Activated CD4-positive, alpha-beta T cell treated with anti-CD3 and anti-CD28 coated beads for 36 hours (primary cell): ENCODE measurements around the gene SASH1. TPM values are rescaled to one million over a fixed set of nuclear protein-coding genes. Genes with fewer than 3 reads are reported as not detected.

ENCODE experiments used
- ATAC-seq: fragments of 200-7000 bp; cut with Tn5 transposase; one replicate; pipeline ENCODE4 v1.10.0; 2021; ENCODE audit warnings: mild to moderate bottlenecking, moderate library complexity
- CTCF ChIA-PET: fragments of 350-600 bp; sonication (Branson Sonifier 250); formaldehyde crosslinking; loops from one replicate; lab custom pipeline; 2021; ENCODE audit warnings: antibody characterized with exemption; lab: Charles Lee
- POLR2A ChIA-PET: fragments of 350-600 bp; sonication (Branson Sonifier 250); formaldehyde crosslinking; loops from one replicate; lab custom pipeline; 2021; ENCODE audit warnings: antibody characterized with exemption, inconsistent platforms; lab: Charles Lee
- DNase-seq: peaks from one replicate; pipeline ENCODE4 v3.0.0-alpha.2; 2020
- H3K27ac Mint-ChIP-seq: one replicate; pipeline ENCODE4 v1.8.0; 2021; ENCODE audit warnings: mixed read lengths
- H3K27me3 Mint-ChIP-seq: one replicate; pipeline ENCODE4 v1.8.0; 2021; ENCODE audit warnings: mixed read lengths
- H3K36me3 Mint-ChIP-seq: one replicate; pipeline ENCODE4 v1.8.0; 2021; ENCODE audit warnings: low read depth, mixed read lengths
- H3K4me1 Mint-ChIP-seq: one replicate; pipeline ENCODE4 v1.8.0; 2021; ENCODE audit warnings: mixed read lengths
- H3K4me3 Mint-ChIP-seq: one replicate; pipeline ENCODE4 v1.8.0; 2021; ENCODE audit warnings: mild to moderate bottlenecking, moderate library complexity, mixed read lengths
- H3K9me3 Mint-ChIP-seq: one replicate; pipeline ENCODE4 v1.8.0; 2021; ENCODE audit warnings: low read depth, mixed read lengths
- intact Hi-C, 2 experiments: fragments of 100-400 bp; cut with DNase I in 1 of 2; cut with micrococcal nuclease in 1 of 2; formaldehyde crosslinking; loops; one replicate each; pipeline versions ENCODE4 v1.14.2 to v1.15.1; 2022 to 2024; cut with DNase I, micrococcal nuclease
- total RNA-seq, 2 experiments: library from RNA; stranded (reverse); gene quantifications; one replicate each; pipeline ENCODE4 v1.2.3, GENCODE V29; 2021

SASH1 gene
- total RNA-seq, 2 experiments from 2014 or later, result 0.26 to 0.46 TPM

- ChIA-PET CTCF (no interaction called here), POLR2A (no interaction called here)
- ATAC-seq (no peak), DNase-seq (no peak)
- intact Hi-C loops, result no loop called here
- H3K9me3 Mint-ChIP-seq, result no peaks in the 10 kb centered on the region
- H3K4me1 Mint-ChIP-seq, result no peaks in the 10 kb centered on the region
- no peak overlapping the region for H3K4me3 Mint-ChIP-seq
- peaks cover 25% of the 10 kb centered on the region for H3K27me3 Mint-ChIP-seq
- H3K36me3 Mint-ChIP-seq, result no peaks in the 10 kb centered on the region
- no peak overlapping the region for H3K27ac Mint-ChIP-seq
Observed at GRCh38 chr6:148507774-148508173, 165.1 kb downstream of the SASH1 start.

- Mint-ChIP-seq H3K9me3 (no peaks in the 10 kb centered on the region), H3K4me3 (no peak overlapping the region), H3K27ac (no peak overlapping the region), H3K36me3 (no peaks in the 10 kb centered on the region), H3K27me3 (peaks cover 32% of the 10 kb centered on the region), H3K4me1 (no peaks in the 10 kb centered on the region)
- intact Hi-C loops, result no loop called here
- no peak for DNase-seq
- ChIA-PET POLR2A (no interaction called here), CTCF (no interaction called here)
- no peak for ATAC-seq
Observed at GRCh38 chr6:148508401-148509041, 165.9 kb downstream of the SASH1 start.

- intact Hi-C loops, result no loop called here
- DNase-seq, result no peak
- ATAC-seq, result no peak
Observed at GRCh38 chr6:148509119-148509799, 166.6 kb downstream of the SASH1 start.

GRCh38 chr6:148509800-148510581 is 167.4 kb downstream of the SASH1 start:
- no peak for ATAC-seq
- no peaks in the 10 kb centered on the region for H3K36me3 Mint-ChIP-seq
- POLR2A ChIA-PET, result no interaction called here
- CTCF ChIA-PET, result no interaction called here
- no peak for DNase-seq
- no peaks in the 10 kb centered on the region for H3K9me3 Mint-ChIP-seq
- no peaks in the 10 kb centered on the region for H3K4me1 Mint-ChIP-seq
- intact Hi-C loops, result no loop called here
- no peak overlapping the region for H3K27ac Mint-ChIP-seq
- H3K27me3 Mint-ChIP-seq, result peaks cover 35% of the 10 kb centered on the region
- no peak overlapping the region for H3K4me3 Mint-ChIP-seq

More at GRCh38 chr6:148509119-148509799, 166.6 kb downstream of the SASH1 start:
- no peak overlapping the region for H3K4me3 Mint-ChIP-seq
- H3K27me3 Mint-ChIP-seq, result peaks cover 32% of the 10 kb centered on the region
- no peaks in the 10 kb centered on the region for H3K4me1 Mint-ChIP-seq
- CTCF ChIA-PET, result no interaction called here
- POLR2A ChIA-PET, result no interaction called here
- H3K9me3 Mint-ChIP-seq, result no peaks in the 10 kb centered on the region
- no peak overlapping the region for H3K27ac Mint-ChIP-seq
- H3K36me3 Mint-ChIP-seq, result no peaks in the 10 kb centered on the region

DNA sequence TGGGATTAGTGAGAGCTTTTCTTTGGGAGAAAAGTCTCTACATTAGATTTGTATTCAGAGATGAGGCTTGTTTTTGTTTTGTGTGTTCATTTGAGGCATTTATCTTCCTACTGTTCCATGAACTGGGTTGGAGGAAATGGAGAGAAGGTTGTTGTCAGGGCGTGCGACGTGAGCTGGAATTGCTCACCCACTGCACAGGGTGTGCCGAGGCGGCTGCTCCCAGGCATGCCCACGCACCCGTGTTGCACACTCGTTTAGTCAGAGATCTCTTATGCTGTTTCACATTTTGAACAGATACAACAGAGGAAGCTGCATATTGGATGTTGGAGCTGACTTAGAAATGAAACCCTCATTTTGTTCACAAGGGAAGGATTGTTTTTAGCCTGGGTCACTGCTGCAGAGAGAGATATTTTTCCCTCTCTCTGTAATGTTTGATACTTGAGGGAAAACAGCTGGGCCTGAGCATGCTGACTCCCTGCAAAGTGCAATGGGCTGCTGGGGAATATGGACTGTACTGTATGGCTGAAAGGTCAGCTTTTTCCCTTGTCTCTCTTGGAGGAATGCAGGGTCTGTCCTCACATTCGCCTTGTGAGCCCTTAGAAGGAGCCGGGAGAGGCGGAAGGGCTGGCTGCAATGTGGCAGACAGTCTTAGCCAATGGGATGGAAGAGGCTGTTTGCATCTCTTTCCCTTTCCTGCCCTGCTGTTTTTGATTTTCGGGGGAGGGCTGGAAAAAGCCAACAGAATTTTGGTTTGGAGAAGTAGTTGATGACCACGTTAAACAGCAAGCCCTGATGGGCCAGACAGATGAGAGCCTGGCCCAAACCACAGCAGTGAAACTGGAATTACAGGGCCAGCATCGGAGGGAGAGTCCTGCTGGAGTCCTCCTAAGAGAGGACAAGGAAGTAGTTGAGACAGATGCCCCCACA is 170.8 kb downstream of the SASH1 start:
- ChIA-PET POLR2A (no interaction called here), CTCF (no interaction called here)
- Mint-ChIP-seq H3K4me3 (no peak overlapping the region), H3K9me3 (no peaks in the 10 kb centered on the region), H3K27ac (no peak overlapping the region), H3K36me3 (no peaks in the 10 kb centered on the region), H3K4me1 (no peaks in the 10 kb centered on the region), H3K27me3 (peaks cover 26% of the 10 kb centered on the region)
- DNase-seq (no peak), ATAC-seq (no peak)
- intact Hi-C loops, result no loop called here

GRCh38 chr6:148514091-148514845 is 171.6 kb downstream of the SASH1 start:
- Mint-ChIP-seq H3K4me3 (no peak overlapping the region), H3K4me1 (no peaks in the 10 kb centered on the region), H3K36me3 (no peaks in the 10 kb centered on the region), H3K27ac (no peak overlapping the region), H3K27me3 (peaks cover 23% of the 10 kb centered on the region), H3K9me3 (no peaks in the 10 kb centered on the region)
- DNase-seq (no peak), ATAC-seq (no peak)
- POLR2A ChIA-PET, result no interaction called here
- intact Hi-C loops, result no loop called here
- CTCF ChIA-PET, result interaction anchor here (0.6 kb wide), 1 partner anchor 22 kb away, joined by 3 read pairs; no protein-coding TSS in a partner anchor

- ATAC-seq (no peak), DNase-seq (no peak)
- Mint-ChIP-seq H3K36me3 (no peaks in the 10 kb centered on the region), H3K27ac (no peak overlapping the region), H3K4me3 (no peak overlapping the region), H3K9me3 (no peaks in the 10 kb centered on the region), H3K4me1 (peaks cover 3% of the 10 kb centered on the region), H3K27me3 (peaks cover 16% of the 10 kb centered on the region)
- ChIA-PET CTCF (interaction anchor here (0.8 kb wide), 1 partner anchor 290 kb away, joined by 3 read pairs; no protein-coding TSS in a partner anchor), POLR2A (interaction anchor here (0.6 kb wide), 1 partner anchor 143 kb away, joined by 3 read pairs; no protein-coding TSS in a partner anchor)
- intact Hi-C loops, result no loop called here
Observed at GRCh38 chr6:148516217-148516616, 173.6 kb downstream of the SASH1 start.

DNA sequence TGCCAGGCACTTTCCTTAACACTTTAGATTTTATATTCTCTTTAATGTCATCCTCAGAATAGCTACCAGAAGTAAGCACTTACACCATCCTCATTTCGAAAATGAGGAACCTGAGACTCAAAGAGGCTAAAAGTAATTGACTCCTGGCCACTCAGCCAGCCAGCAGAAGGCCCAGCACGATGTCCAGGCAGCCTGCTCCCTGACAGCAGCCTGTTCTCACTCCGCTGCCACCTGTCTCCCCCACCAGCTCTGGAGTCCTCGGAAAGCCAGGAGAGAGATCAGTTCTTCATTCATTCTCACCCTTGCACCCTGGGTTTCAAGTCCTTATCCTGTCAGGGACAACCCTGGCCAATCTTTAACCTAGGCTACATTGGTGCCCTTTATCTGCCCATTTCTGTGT is 174.0 kb downstream of the SASH1 start:
- H3K27ac Mint-ChIP-seq, result no peak overlapping the region
- ChIA-PET CTCF (interaction anchor here (0.8 kb wide), 1 partner anchor 291 kb away, joined by 3 read pairs; no protein-coding TSS in a partner anchor), POLR2A (interaction anchor here (0.6 kb wide), 1 partner anchor 144 kb away, joined by 3 read pairs; no protein-coding TSS in a partner anchor)
- peaks cover 7% of the 10 kb centered on the region for H3K4me1 Mint-ChIP-seq
- DNase-seq, result no peak
- no peaks in the 10 kb centered on the region for H3K36me3 Mint-ChIP-seq
- intact Hi-C loops, result no loop called here
- peaks cover 15% of the 10 kb centered on the region for H3K27me3 Mint-ChIP-seq
- ATAC-seq, result no peak
- no peaks in the 10 kb centered on the region for H3K9me3 Mint-ChIP-seq
- no peak overlapping the region for H3K4me3 Mint-ChIP-seq

GRCh38 chr6:148517470-148517869 is 174.8 kb downstream of the SASH1 start:
- no peak overlapping the region for H3K27ac Mint-ChIP-seq
- ChIA-PET CTCF (no interaction called here), POLR2A (no interaction called here)
- ATAC-seq, result no peak
- peaks cover 13% of the 10 kb centered on the region for H3K27me3 Mint-ChIP-seq
- H3K4me1 Mint-ChIP-seq, result peaks cover 12% of the 10 kb centered on the region
- no peaks in the 10 kb centered on the region for H3K36me3 Mint-ChIP-seq
- DNase-seq, result no peak
- no peaks in the 10 kb centered on the region for H3K9me3 Mint-ChIP-seq
- H3K4me3 Mint-ChIP-seq, result no peak overlapping the region
- intact Hi-C loops, result no loop called here

GRCh38 chr6:148518511-148519156 is 176.0 kb downstream of the SASH1 start:
- no peak overlapping the region for H3K27ac Mint-ChIP-seq
- peaks cover 8% of the 10 kb centered on the region for H3K27me3 Mint-ChIP-seq
- intact Hi-C loops, result no loop called here
- no peaks in the 10 kb centered on the region for H3K9me3 Mint-ChIP-seq
- peaks cover 12% of the 10 kb centered on the region for H3K4me1 Mint-ChIP-seq
- DNase-seq, result no peak
- ChIA-PET CTCF (no interaction called here), POLR2A (no interaction called here)
- no peak overlapping the region for H3K4me3 Mint-ChIP-seq
- H3K36me3 Mint-ChIP-seq, result no peaks in the 10 kb centered on the region
- no peak for ATAC-seq
